GM23338 (cell line): Measurements from ENCODE around the gene N4BP2. TPM values are rescaled to one million over a fixed set of nuclear protein-coding genes. Genes with fewer than 3 reads are reported as not detected.

Experiments
- ATAC-seq: fragments of 200-7000 bp; cut with Tn5 transposase; 3 replicates; pipeline ENCODE4 v1.9.1; 2020
- DNase-seq: peaks from one replicate; pipeline ENCODE4 v3.0.0-alpha.2; 2015; ENCODE audit warnings: low spot score
- H2AFZ ChIP-seq: fragments of 200-600 bp; sonication (generic); 2 replicates; pipeline ENCODE4 v1.8.0; 2016; ENCODE audit warnings: antibody characterized with exemption, mild to moderate bottlenecking, moderate library complexity
- H3F3A ChIP-seq: fragments of 200-600 bp; sonication (generic); replicated peaks from 2 replicates; pipeline ENCODE4 v1.8.0; 2017; ENCODE audit warnings: antibody characterized with exemption, mixed run types, low read depth
- H3K27ac ChIP-seq: fragments of 200-600 bp; sonication (generic); 2 replicates; pipeline ENCODE4 v1.6.1; 2016; ENCODE audit warnings: low read depth
- H3K27me3 ChIP-seq: fragments of 200-600 bp; sonication (generic); 2 replicates; pipeline ENCODE4 v1.8.0; 2016; ENCODE audit warnings: mild to moderate bottlenecking, mixed run types, moderate library complexity; ENCODE audit not compliant: insufficient read depth
- H3K36me3 ChIP-seq: fragments of 200-600 bp; sonication (generic); 2 replicates; pipeline ENCODE4 v1.8.0; 2016; ENCODE audit warnings: mild to moderate bottlenecking; ENCODE audit not compliant: insufficient read depth
- H3K4me1 ChIP-seq: fragments of 200-600 bp; sonication (generic); 2 replicates; pipeline ENCODE4 v1.8.0; 2016; ENCODE audit warnings: mild to moderate bottlenecking, moderate library complexity; ENCODE audit not compliant: insufficient read depth
- H3K4me2 ChIP-seq: fragments of 200-600 bp; sonication (generic); 2 replicates; pipeline ENCODE4 v1.7.1; 2017; ENCODE audit warnings: mixed run types
- H3K4me3 ChIP-seq: fragments of 200-600 bp; sonication (generic); 2 replicates; pipeline ENCODE4 v1.6.1; 2016; ENCODE audit warnings: mixed run types
- H3K79me2 ChIP-seq: fragments of 200-600 bp; sonication (generic); replicated peaks from 2 replicates; pipeline ENCODE4 v1.8.0; 2017; ENCODE audit warnings: mild to moderate bottlenecking; ENCODE audit not compliant: insufficient read depth
- H3K9me2 ChIP-seq: fragments of 200-600 bp; sonication (generic); 2 replicates; pipeline ENCODE4 v1.8.0; 2017; ENCODE audit not compliant: insufficient read depth
- H4K20me1 ChIP-seq: fragments of 200-600 bp; sonication (generic); replicated peaks from 2 replicates; pipeline ENCODE4 v1.8.0; 2017; ENCODE audit warnings: mild to moderate bottlenecking; ENCODE audit not compliant: insufficient read depth
- H3K27ac Mint-ChIP-seq: 2 replicates; pipeline ENCODE4 v1.8.0; 2020; ENCODE audit warnings: inconsistent platforms, mild to moderate bottlenecking, moderate library complexity, mixed read lengths
- H3K27me3 Mint-ChIP-seq: 3 replicates; pipeline ENCODE4 v1.8.0; 2022; ENCODE audit warnings: low read depth, mild to moderate bottlenecking, moderate library complexity, mixed read lengths, inconsistent platforms; ENCODE audit not compliant: insufficient read depth, poor library complexity
- H3K36me3 Mint-ChIP-seq: 3 replicates; pipeline ENCODE4 v1.8.0; 2021; ENCODE audit warnings: low read depth, mild to moderate bottlenecking, inconsistent platforms, moderate library complexity, mixed read lengths
- H3K4me1 Mint-ChIP-seq: 3 replicates; pipeline ENCODE4 v1.8.0; 2020; ENCODE audit warnings: mild to moderate bottlenecking, inconsistent platforms, mixed read lengths
- H3K4me3 Mint-ChIP-seq: 3 replicates; pipeline ENCODE4 v1.8.0; 2021; ENCODE audit warnings: moderate library complexity, mild to moderate bottlenecking, inconsistent platforms, mixed read lengths
- H3K9me3 Mint-ChIP-seq: 3 replicates; pipeline ENCODE4 v1.8.0; 2020; ENCODE audit warnings: moderate library complexity, mild to moderate bottlenecking, inconsistent platforms, mixed read lengths
- CREB1 ChIP-seq: fragments of 250-450 bp; sonication (Bioruptor Pico); IDR thresholded peaks from 2 replicates; pipeline ENCODE4 v1.5.0; 2020; ENCODE audit warnings: low read depth, mild to moderate bottlenecking, moderate library complexity
- CTCF ChIP-seq, 2 experiments: fragments of 200-600 bp in 1 of 2; sonication (generic) in 1 of 2; conservative IDR thresholded peaks; 2 replicates each; pipeline versions ENCODE4 v1.5.1 to v1.6.1; 2016 to 2017; ENCODE audit warnings: antibody characterized with exemption in 2 of 2, low read depth in 2 of 2, mild to moderate bottlenecking in 2 of 2, moderate library complexity in 1 of 2
- EZH2 ChIP-seq: fragments of 200-600 bp; sonication (generic); IDR thresholded peaks from one replicate; pipeline ENCODE4 v1.8.0; 2017; ENCODE audit warnings: antibody characterized with exemption, mild to moderate bottlenecking, low read depth; ENCODE audit not compliant: unreplicated experiment
- EZH2phosphoT487 ChIP-seq: fragments of 200-600 bp; sonication (generic); IDR thresholded peaks from one replicate; pipeline ENCODE4 v1.8.1; 2018; ENCODE audit warnings: antibody characterized with exemption; ENCODE audit not compliant: unreplicated experiment
- JUNB ChIP-seq: IDR thresholded peaks from one replicate; pipeline ENCODE4 v1.6.1; 2016; ENCODE audit warnings: antibody characterized with exemption; ENCODE audit not compliant: unreplicated experiment
- NANOG ChIP-seq: IDR thresholded peaks from 2 replicates; pipeline ENCODE4 v1.6.1; 2016; ENCODE audit warnings: antibody characterized with exemption, borderline replicate concordance
- POLR2AphosphoS5 ChIP-seq: IDR thresholded peaks from 2 replicates; pipeline ENCODE4 v1.6.1; 2016; ENCODE audit warnings: antibody characterized with exemption, low read depth
- STAT1 ChIP-seq: IDR thresholded peaks from one replicate; pipeline ENCODE4 v1.6.1; 2016; ENCODE audit warnings: antibody characterized with exemption; ENCODE audit not compliant: unreplicated experiment
- ZNF114 ChIP-seq: fragments of 250-450 bp; sonication (Bioruptor Pico); IDR thresholded peaks from 2 replicates; pipeline ENCODE4 v1.5.0; 2020; ENCODE audit warnings: mild to moderate bottlenecking, moderate library complexity
- ZNF331 ChIP-seq: fragments of 250-450 bp; sonication (Bioruptor Pico); IDR thresholded peaks from 2 replicates; pipeline ENCODE4 v1.5.0; 2020; ENCODE audit warnings: low read depth, mild to moderate bottlenecking, moderate library complexity
- polyA plus RNA-seq: library from polyadenylated mRNA; unstranded; fragments of >200 nt; fragmentation: Nextera tagmentation; extraction: Ambion mirVana; gene quantifications from 2 replicates; pipeline ENCODE4 v1.2.1, GENCODE V29; 2016
- total RNA-seq: library from RNA; depleted of rRNA; stranded (reverse); fragments of >200 nt; shearing (Covaris generic); gene quantifications from 2 replicates; pipeline ENCODE4 v1.2.3, GENCODE V29; 2014
- TF ChIP-seq, protein P1 (sequence below): IDR thresholded peaks from one replicate; pipeline ENCODE4 v1.6.1; 2018; ENCODE audit warnings: antibody characterized with exemption; ENCODE audit not compliant: unreplicated experiment
- TF ChIP-seq, protein P2 (sequence below): fragments of 250-450 bp; sonication (Bioruptor Pico); IDR thresholded peaks from 2 replicates; pipeline ENCODE4 v1.5.0; 2020; ENCODE audit warnings: mild to moderate bottlenecking, moderate library complexity
- TF ChIP-seq, protein P3 (sequence below): IDR thresholded peaks from 2 replicates; pipeline ENCODE4 v1.6.1; 2016; ENCODE audit warnings: antibody characterized with exemption

Gene N4BP2
- total and polyA plus RNA-seq, 2 experiments from 2014 or later, result 25.6 to 46.3 TPM

GRCh38 chr4:40058121-40058520, 1.5 kb downstream of the N4BP2 start:
- Histone ChIP-seq H3K36me3 (0 out of 2 replicates have a peak, but pooled peaks cover 5% of the 10 kb centered on the region), H3K79me2 (peaks cover 51% of the 10 kb centered on the region), H3K9me2 (no peaks in the 10 kb centered on the region), H2AFZ (no peak overlapping the region), H3K4me1 (peaks cover 27% of the 10 kb centered on the region), H3F3A (no peaks in the 10 kb centered on the region), H3K27me3 (no peaks in the 10 kb centered on the region), H3K4me3 (peak overlapping the region; percentile 80), H4K20me1 (peaks cover 5% of the 10 kb centered on the region; the same call in 1 of the 2 replicates), H3K4me2 (peak overlapping the region; percentile 73), H3K27ac (peak overlapping the region; percentile 5; the same call in 1 of the 2 replicates)
- TF ChIP-seq CTCF (conservative IDR thresholded peaks at IDR 0.05; ENCODE audit: low read depth in 2 of 2), result no peak
- TF ChIP-seq CREB1 (CRISPR knock-in tag), result no peak
- TF ChIP-seq EZH2phosphoT487, result no peak
- no peak for TF ChIP-seq ZNF331
- TF ChIP-seq NANOG, result no peak
- no peak; the same call in 1 of the 2 replicates for TF ChIP-seq POLR2AphosphoS5
- no peak for TF ChIP-seq EZH2
- no peak for TF ChIP-seq JUNB
- TF ChIP-seq, protein P1, sequence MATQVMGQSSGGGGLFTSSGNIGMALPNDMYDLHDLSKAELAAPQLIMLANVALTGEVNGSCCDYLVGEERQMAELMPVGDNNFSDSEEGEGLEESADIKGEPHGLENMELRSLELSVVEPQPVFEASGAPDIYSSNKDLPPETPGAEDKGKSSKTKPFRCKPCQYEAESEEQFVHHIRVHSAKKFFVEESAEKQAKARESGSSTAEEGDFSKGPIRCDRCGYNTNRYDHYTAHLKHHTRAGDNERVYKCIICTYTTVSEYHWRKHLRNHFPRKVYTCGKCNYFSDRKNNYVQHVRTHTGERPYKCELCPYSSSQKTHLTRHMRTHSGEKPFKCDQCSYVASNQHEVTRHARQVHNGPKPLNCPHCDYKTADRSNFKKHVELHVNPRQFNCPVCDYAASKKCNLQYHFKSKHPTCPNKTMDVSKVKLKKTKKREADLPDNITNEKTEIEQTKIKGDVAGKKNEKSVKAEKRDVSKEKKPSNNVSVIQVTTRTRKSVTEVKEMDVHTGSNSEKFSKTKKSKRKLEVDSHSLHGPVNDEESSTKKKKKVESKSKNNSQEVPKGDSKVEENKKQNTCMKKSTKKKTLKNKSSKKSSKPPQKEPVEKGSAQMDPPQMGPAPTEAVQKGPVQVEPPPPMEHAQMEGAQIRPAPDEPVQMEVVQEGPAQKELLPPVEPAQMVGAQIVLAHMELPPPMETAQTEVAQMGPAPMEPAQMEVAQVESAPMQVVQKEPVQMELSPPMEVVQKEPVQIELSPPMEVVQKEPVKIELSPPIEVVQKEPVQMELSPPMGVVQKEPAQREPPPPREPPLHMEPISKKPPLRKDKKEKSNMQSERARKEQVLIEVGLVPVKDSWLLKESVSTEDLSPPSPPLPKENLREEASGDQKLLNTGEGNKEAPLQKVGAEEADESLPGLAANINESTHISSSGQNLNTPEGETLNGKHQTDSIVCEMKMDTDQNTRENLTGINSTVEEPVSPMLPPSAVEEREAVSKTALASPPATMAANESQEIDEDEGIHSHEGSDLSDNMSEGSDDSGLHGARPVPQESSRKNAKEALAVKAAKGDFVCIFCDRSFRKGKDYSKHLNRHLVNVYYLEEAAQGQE, result no peak
- TF ChIP-seq, protein P2, sequence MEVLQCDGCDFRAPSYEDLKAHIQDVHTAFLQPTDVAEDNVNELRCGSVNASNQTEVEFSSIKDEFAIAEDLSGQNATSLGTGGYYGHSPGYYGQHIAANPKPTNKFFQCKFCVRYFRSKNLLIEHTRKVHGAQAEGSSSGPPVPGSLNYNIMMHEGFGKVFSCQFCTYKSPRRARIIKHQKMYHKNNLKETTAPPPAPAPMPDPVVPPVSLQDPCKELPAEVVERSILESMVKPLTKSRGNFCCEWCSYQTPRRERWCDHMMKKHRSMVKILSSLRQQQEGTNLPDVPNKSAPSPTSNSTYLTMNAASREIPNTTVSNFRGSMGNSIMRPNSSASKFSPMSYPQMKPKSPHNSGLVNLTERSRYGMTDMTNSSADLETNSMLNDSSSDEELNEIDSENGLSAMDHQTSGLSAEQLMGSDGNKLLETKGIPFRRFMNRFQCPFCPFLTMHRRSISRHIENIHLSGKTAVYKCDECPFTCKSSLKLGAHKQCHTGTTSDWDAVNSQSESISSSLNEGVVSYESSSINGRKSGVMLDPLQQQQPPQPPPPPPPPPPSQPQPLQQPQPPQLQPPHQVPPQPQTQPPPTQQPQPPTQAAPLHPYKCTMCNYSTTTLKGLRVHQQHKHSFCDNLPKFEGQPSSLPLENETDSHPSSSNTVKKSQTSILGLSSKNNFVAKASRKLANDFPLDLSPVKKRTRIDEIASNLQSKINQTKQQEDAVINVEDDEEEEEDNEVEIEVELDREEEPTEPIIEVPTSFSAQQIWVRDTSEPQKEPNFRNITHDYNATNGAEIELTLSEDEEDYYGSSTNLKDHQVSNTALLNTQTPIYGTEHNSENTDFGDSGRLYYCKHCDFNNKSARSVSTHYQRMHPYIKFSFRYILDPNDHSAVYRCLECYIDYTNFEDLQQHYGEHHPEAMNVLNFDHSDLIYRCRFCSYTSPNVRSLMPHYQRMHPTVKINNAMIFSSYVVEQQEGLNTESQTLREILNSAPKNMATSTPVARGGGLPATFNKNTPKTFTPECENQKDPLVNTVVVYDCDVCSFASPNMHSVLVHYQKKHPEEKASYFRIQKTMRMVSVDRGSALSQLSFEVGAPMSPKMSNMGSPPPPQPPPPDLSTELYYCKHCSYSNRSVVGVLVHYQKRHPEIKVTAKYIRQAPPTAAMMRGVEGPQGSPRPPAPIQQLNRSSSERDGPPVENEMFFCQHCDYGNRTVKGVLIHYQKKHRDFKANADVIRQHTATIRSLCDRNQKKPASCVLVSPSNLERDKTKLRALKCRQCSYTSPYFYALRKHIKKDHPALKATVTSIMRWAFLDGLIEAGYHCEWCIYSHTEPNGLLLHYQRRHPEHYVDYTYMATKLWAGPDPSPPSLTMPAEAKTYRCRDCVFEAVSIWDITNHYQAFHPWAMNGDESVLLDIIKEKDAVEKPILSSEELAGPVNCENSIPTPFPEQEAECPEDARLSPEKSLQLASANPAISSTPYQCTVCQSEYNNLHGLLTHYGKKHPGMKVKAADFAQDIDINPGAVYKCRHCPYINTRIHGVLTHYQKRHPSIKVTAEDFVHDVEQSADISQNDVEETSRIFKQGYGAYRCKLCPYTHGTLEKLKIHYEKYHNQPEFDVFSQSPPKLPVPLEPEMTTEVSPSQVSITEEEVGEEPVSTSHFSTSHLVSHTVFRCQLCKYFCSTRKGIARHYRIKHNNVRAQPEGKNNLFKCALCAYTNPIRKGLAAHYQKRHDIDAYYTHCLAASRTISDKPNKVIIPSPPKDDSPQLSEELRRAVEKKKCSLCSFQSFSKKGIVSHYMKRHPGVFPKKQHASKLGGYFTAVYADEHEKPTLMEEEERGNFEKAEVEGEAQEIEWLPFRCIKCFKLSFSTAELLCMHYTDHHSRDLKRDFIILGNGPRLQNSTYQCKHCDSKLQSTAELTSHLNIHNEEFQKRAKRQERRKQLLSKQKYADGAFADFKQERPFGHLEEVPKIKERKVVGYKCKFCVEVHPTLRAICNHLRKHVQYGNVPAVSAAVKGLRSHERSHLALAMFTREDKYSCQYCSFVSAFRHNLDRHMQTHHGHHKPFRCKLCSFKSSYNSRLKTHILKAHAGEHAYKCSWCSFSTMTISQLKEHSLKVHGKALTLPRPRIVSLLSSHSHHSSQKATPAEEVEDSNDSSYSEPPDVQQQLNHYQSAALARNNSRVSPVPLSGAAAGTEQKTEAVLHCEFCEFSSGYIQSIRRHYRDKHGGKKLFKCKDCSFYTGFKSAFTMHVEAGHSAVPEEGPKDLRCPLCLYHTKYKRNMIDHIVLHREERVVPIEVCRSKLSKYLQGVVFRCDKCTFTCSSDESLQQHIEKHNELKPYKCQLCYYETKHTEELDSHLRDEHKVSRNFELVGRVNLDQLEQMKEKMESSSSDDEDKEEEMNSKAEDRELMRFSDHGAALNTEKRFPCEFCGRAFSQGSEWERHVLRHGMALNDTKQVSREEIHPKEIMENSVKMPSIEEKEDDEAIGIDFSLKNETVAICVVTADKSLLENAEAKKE (CRISPR knock-in tag), result no peak
- TF ChIP-seq STAT1, result no peak
- TF ChIP-seq, protein P3, sequence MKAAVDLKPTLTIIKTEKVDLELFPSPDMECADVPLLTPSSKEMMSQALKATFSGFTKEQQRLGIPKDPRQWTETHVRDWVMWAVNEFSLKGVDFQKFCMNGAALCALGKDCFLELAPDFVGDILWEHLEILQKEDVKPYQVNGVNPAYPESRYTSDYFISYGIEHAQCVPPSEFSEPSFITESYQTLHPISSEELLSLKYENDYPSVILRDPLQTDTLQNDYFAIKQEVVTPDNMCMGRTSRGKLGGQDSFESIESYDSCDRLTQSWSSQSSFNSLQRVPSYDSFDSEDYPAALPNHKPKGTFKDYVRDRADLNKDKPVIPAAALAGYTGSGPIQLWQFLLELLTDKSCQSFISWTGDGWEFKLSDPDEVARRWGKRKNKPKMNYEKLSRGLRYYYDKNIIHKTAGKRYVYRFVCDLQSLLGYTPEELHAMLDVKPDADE, result no peak
- TF ChIP-seq ZNF114 (CRISPR knock-in tag), result no peak
- peaks cover 31% of the 10 kb centered on the region for H3K36me3 Mint-ChIP-seq
- no peaks in the 10 kb centered on the region; the same call in 2 of the 3 replicates for H3K9me3 Mint-ChIP-seq
- H3K4me1 Mint-ChIP-seq, result peaks cover 23% of the 10 kb centered on the region
- H3K27ac Mint-ChIP-seq, result peak overlapping the region; percentile 92
- ATAC-seq (no peak), DNase-seq (peak; percentile 11)
- H3K27me3 Mint-ChIP-seq, result peaks cover 17% of the 10 kb centered on the region
- H3K4me3 Mint-ChIP-seq, result peak overlapping the region; percentile 87
